Kidney glomerular epithelial cell (primary cell): Measurements from ENCODE around the gene UMAD1.

Experiments used
- DNase-seq: peaks from one replicate; lab custom pipeline; 2025; lab: John Stamatoyannopoulos, UW

Gene UMAD1

GRCh38 chr7:7922684-7923385 lies 282.3 kb downstream of the UMAD1 start:
- no peak for DNase-seq

GRCh38 chr7:7923818-7924217 lies 283.3 kb downstream of the UMAD1 start:
- no peak for DNase-seq

GRCh38 chr7:7924303-7924702 lies 283.8 kb downstream of the UMAD1 start:
- no peak for DNase-seq
